Neural cell (in vitro differentiated cells): ENCODE results near the gene ULBP2. TPM values are rescaled to one million over a fixed set of nuclear protein-coding genes. Genes with fewer than 3 reads are reported as not detected.
"Not testable (repeated sequence)": the region's sequence is repeated elsewhere in the genome, so short reads cannot be mapped to it uniquely, and the experiment has no call there.

Experiments
- H2AFZ ChIP-seq: fragments of 200-600, 300-800 bp; sonication (generic), shearing (Covaris generic); 2 replicates; pipeline ENCODE4 v1.6.0; 2014; ENCODE audit warnings: low read depth, mild to moderate bottlenecking, antibody characterized with exemption, low read length, moderate library complexity
- H3F3A ChIP-seq: fragments of 200-600 bp; shearing (Covaris generic); 2 replicates; pipeline ENCODE4 v1.6.1; 2016; ENCODE audit warnings: mild to moderate bottlenecking, moderate library complexity, mixed read lengths, antibody characterized with exemption, low read length; ENCODE audit not compliant: insufficient read depth, poor library complexity, severe bottlenecking
- H3K27ac ChIP-seq: fragments of 200-600, 300-800 bp; sonication (generic), shearing (Covaris generic); 2 replicates; pipeline ENCODE4 v1.5.1; 2014; ENCODE audit warnings: mild to moderate bottlenecking, low read length, moderate library complexity
- H3K27me3 ChIP-seq: fragments of 300-800, 200-600 bp; sonication (generic), shearing (Covaris generic); 2 replicates; pipeline ENCODE4 v1.6.0; 2014; ENCODE audit warnings: mild to moderate bottlenecking, low read depth, low read length, moderate library complexity; ENCODE audit not compliant: insufficient read depth
- H3K36me3 ChIP-seq: fragments of 300-800, 200-600 bp; sonication (generic), shearing (Covaris generic); 2 replicates; pipeline ENCODE4 v1.5.1; 2014; ENCODE audit warnings: mild to moderate bottlenecking, antibody characterized with exemption, low read length, moderate library complexity; ENCODE audit not compliant: insufficient read depth
- H3K4me2 ChIP-seq: fragments of 300-800, 200-600 bp; sonication (generic), shearing (Covaris generic); 2 replicates; pipeline ENCODE4 v1.6.0; 2014; ENCODE audit warnings: mild to moderate bottlenecking, low read length
- H3K4me3 ChIP-seq: fragments of 300-800, 200-600 bp; sonication (generic), shearing (Covaris generic); 2 replicates; pipeline ENCODE4 v1.5.1; 2014; ENCODE audit warnings: mild to moderate bottlenecking, low read length, moderate library complexity
- H3K79me2 ChIP-seq: fragments of 200-600 bp; shearing (Covaris generic); replicated peaks from 2 replicates; pipeline ENCODE4 v1.6.0; 2014; ENCODE audit warnings: mild to moderate bottlenecking, low read length, moderate library complexity; ENCODE audit not compliant: insufficient read depth
- H3K9ac ChIP-seq: fragments of 300-800, 200-600 bp; sonication (generic), shearing (Covaris generic); 2 replicates; pipeline ENCODE4 v1.6.1; 2016; ENCODE audit warnings: mild to moderate bottlenecking, low read length, mixed read lengths
- H3K9me2 ChIP-seq: fragments of 200-600 bp; shearing (Covaris generic); 2 replicates; pipeline ENCODE4 v1.6.1; 2016; ENCODE audit warnings: mild to moderate bottlenecking, low read length, mixed read lengths; ENCODE audit not compliant: insufficient read depth
- H3K9me3 ChIP-seq: fragments of 200-600, 300-800 bp; sonication (generic), shearing (Covaris generic); 2 replicates; pipeline ENCODE4 v1.6.1; 2016; ENCODE audit warnings: mild to moderate bottlenecking, mixed run types, low read length, moderate library complexity, mixed read lengths
- H4K20me1 ChIP-seq: fragments of 200-600 bp; shearing (Covaris generic); 2 replicates; pipeline ENCODE4 v1.6.1; 2016; ENCODE audit warnings: mild to moderate bottlenecking, mixed run types; ENCODE audit not compliant: insufficient read depth
- EP300 ChIP-seq: fragments of 450-650 bp; conservative IDR thresholded peaks from 2 replicates; pipeline ENCODE4 v1.6.1; 2014; ENCODE audit warnings: antibody characterized with exemption, mild to moderate bottlenecking, moderate library complexity; ENCODE audit not compliant: poor library complexity, severe bottlenecking
- EZH2 ChIP-seq: fragments of 200-600, 300-800 bp; shearing (Covaris generic), sonication (generic); IDR thresholded peaks from 2 replicates; pipeline ENCODE4 v1.6.1; 2014; ENCODE audit warnings: antibody characterized with exemption, low read length, borderline replicate concordance, mild to moderate bottlenecking; ENCODE audit not compliant: insufficient read depth, poor library complexity, severe bottlenecking
- MXI1 ChIP-seq: fragments of 450-650 bp; conservative IDR thresholded peaks from 2 replicates; pipeline ENCODE4 v1.6.1; 2014; ENCODE audit warnings: antibody characterized with exemption, mild to moderate bottlenecking; ENCODE audit not compliant: poor library complexity, severe bottlenecking
- POLR2AphosphoS5 ChIP-seq: IDR thresholded peaks from 2 replicates; pipeline ENCODE4 v1.6.1; 2012
- RAD21 ChIP-seq: fragments of 450-650 bp; conservative IDR thresholded peaks from 2 replicates; pipeline ENCODE4 v1.6.1; 2014; ENCODE audit warnings: antibody characterized with exemption, mild to moderate bottlenecking, moderate library complexity
- SMC3 ChIP-seq: fragments of 450-650 bp; conservative IDR thresholded peaks from 2 replicates; pipeline ENCODE4 v1.6.1; 2014; ENCODE audit warnings: antibody characterized with exemption, mild to moderate bottlenecking, moderate library complexity; ENCODE audit not compliant: poor library complexity
- TAF1 ChIP-seq: IDR thresholded peaks from 2 replicates; pipeline ENCODE4 v1.6.1; 2012; ENCODE audit warnings: low read depth
- polyA plus RNA-seq: library from polyadenylated mRNA; depleted of rRNA; stranded (reverse); fragments of >200 nt; gene quantifications from 2 replicates; pipeline ENCODE4 v1.2.3, GENCODE V29; 2014
- TF ChIP-seq, protein P1 (sequence below): fragments of 450-650 bp; IDR thresholded peaks from 2 replicates; pipeline ENCODE4 v1.5.1; 2014; ENCODE audit warnings: antibody characterized with exemption, mild to moderate bottlenecking, moderate library complexity; ENCODE audit not compliant: poor library complexity, severe bottlenecking
- TF ChIP-seq, protein P2 (sequence below): IDR thresholded peaks from 2 replicates; pipeline ENCODE4 v1.6.1; 2012; ENCODE audit warnings: borderline replicate concordance

ULBP2 gene
- polyA plus RNA-seq, 1 donor from 2014 or later: 1.5 TPM

DNA sequence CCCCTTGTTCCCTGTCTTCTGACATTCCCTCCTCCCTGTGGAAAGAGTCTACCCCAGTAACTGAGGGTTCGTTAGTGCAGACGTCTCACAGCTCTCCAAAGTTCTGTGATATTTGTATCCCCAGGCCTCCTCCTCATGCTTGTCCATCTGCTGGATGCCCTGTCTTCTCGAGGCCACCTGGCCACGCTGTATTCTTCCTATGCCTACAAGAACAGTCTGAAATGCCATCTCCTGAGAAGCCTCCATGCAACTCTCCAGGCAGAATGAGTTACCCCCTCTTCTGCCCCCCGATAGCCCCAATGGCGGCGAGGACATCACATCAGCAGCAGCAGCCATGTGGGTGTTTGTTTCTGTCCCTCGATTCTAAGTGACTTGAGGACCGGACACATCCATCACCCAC lies 9.3 kb downstream of the ULBP2 start:
- TF ChIP-seq MXI1 (no peak), RAD21 (no peak), EP300 (no peak), EZH2 (no peak), SMC3 (no peak), TAF1 (no peak), POLR2AphosphoS5 (no peak)
- TF ChIP-seq, protein P1, sequence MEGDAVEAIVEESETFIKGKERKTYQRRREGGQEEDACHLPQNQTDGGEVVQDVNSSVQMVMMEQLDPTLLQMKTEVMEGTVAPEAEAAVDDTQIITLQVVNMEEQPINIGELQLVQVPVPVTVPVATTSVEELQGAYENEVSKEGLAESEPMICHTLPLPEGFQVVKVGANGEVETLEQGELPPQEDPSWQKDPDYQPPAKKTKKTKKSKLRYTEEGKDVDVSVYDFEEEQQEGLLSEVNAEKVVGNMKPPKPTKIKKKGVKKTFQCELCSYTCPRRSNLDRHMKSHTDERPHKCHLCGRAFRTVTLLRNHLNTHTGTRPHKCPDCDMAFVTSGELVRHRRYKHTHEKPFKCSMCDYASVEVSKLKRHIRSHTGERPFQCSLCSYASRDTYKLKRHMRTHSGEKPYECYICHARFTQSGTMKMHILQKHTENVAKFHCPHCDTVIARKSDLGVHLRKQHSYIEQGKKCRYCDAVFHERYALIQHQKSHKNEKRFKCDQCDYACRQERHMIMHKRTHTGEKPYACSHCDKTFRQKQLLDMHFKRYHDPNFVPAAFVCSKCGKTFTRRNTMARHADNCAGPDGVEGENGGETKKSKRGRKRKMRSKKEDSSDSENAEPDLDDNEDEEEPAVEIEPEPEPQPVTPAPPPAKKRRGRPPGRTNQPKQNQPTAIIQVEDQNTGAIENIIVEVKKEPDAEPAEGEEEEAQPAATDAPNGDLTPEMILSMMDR: no peak
- TF ChIP-seq, protein P2, sequence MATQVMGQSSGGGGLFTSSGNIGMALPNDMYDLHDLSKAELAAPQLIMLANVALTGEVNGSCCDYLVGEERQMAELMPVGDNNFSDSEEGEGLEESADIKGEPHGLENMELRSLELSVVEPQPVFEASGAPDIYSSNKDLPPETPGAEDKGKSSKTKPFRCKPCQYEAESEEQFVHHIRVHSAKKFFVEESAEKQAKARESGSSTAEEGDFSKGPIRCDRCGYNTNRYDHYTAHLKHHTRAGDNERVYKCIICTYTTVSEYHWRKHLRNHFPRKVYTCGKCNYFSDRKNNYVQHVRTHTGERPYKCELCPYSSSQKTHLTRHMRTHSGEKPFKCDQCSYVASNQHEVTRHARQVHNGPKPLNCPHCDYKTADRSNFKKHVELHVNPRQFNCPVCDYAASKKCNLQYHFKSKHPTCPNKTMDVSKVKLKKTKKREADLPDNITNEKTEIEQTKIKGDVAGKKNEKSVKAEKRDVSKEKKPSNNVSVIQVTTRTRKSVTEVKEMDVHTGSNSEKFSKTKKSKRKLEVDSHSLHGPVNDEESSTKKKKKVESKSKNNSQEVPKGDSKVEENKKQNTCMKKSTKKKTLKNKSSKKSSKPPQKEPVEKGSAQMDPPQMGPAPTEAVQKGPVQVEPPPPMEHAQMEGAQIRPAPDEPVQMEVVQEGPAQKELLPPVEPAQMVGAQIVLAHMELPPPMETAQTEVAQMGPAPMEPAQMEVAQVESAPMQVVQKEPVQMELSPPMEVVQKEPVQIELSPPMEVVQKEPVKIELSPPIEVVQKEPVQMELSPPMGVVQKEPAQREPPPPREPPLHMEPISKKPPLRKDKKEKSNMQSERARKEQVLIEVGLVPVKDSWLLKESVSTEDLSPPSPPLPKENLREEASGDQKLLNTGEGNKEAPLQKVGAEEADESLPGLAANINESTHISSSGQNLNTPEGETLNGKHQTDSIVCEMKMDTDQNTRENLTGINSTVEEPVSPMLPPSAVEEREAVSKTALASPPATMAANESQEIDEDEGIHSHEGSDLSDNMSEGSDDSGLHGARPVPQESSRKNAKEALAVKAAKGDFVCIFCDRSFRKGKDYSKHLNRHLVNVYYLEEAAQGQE: no peak
- no peak overlapping the region for H2AFZ ChIP-seq
- H4K20me1 ChIP-seq: no peaks in the 10 kb centered on the region
- H3K79me2 ChIP-seq: no peaks in the 10 kb centered on the region
- no peaks in the 10 kb centered on the region for H3K9me2 ChIP-seq
- H3K9ac ChIP-seq: no peak overlapping the region
- H3K4me2 ChIP-seq: no peak overlapping the region
- H3K9me3 ChIP-seq: no peaks in the 10 kb centered on the region
- H3K4me3 ChIP-seq: no peak overlapping the region
- H3F3A ChIP-seq: no peaks in the 10 kb centered on the region
- H3K27ac ChIP-seq: no peak overlapping the region
- H3K36me3 ChIP-seq: no peaks in the 10 kb centered on the region
- peaks cover 86% of the 10 kb centered on the region for H3K27me3 ChIP-seq

DNA sequence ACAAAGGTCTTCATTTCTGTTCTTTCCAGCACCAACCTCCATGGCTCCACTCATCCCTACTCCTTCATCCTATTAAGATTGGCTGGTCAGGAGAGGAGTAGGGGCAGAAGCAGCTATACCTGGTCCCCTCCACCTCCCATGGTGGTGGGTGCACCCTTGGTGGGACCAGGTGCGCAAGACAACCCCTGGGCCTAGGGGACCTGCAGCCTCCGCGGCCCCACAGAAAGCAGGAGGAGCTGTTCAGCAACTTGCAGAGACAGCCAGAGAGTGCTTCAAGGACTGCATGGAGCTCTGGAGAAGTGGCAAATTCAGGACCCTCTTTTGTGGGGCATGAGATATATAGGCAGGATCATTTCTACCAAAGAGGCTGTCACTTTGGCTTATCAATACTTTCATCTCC lies 9.8 kb downstream of the ULBP2 start:
- H3F3A ChIP-seq: no peaks in the 10 kb centered on the region
- no peaks in the 10 kb centered on the region for H3K9me2 ChIP-seq
- no peak overlapping the region for H3K4me3 ChIP-seq
- no peak overlapping the region for H3K4me2 ChIP-seq
- no peak overlapping the region for H3K27ac ChIP-seq
- no peaks in the 10 kb centered on the region for H3K79me2 ChIP-seq
- peaks cover 89% of the 10 kb centered on the region for H3K27me3 ChIP-seq
- H4K20me1 ChIP-seq: no peaks in the 10 kb centered on the region
- TF ChIP-seq EZH2 (no peak), POLR2AphosphoS5 (no peak), RAD21 (no peak), MXI1 (no peak), SMC3 (no peak), TAF1 (no peak), EP300 (no peak)
- TF ChIP-seq, protein P2: no peak
- TF ChIP-seq, protein P1: no peak
- H3K36me3 ChIP-seq: no peaks in the 10 kb centered on the region
- H2AFZ ChIP-seq: no peak overlapping the region
- no peak overlapping the region for H3K9ac ChIP-seq
- H3K9me3 ChIP-seq: no peaks in the 10 kb centered on the region

DNA sequence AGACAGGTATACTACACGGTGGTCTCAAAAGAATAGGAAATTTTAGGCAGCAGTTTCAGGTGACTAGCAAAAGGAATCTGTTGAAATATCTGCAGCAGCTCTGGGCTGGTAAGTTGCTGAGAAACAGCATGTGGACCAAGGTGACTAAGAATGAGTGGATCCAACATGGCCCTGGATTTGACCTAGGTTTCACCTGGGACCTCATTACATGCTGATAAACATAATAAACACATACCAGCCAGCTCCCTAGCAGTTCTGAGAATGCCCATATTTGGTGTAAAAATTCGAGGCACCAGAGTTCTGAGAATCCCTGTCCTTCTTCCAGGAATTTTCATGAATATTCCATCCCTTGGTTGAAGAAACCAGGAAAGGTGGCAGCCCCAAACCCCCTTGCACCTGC lies 11.6 kb downstream of the ULBP2 start:
- not testable (repeated sequence) for H2AFZ ChIP-seq, H3K27ac ChIP-seq, H3K9ac ChIP-seq, H3K4me2 ChIP-seq, H3K79me2 ChIP-seq, H3K36me3 ChIP-seq, H4K20me1 ChIP-seq, H3K4me3 ChIP-seq, H3K9me2 ChIP-seq, H3F3A ChIP-seq, H3K9me3 ChIP-seq
- peaks cover 97% of the 10 kb centered on the region for H3K27me3 ChIP-seq
